ENCODE results near the gene TOPBP1.

The TOPBP1 gene

GRCh38 chr3:133608388-133608787 is 53.4 kb downstream of the TOPBP1 start:
- no peak for DNase-seq (ENCODE audit: low read depth in 2 of 2)

GRCh38 chr3:133607816-133608215 is 53.9 kb downstream of the TOPBP1 start:
- no peak for DNase-seq (ENCODE audit: low read depth in 2 of 2)

GRCh38 chr3:133606902-133607301 is 54.8 kb downstream of the TOPBP1 start:
- no peak for DNase-seq (ENCODE audit: low read depth in 2 of 2)

GRCh38 chr3:133606342-133606741 is 55.4 kb downstream of the TOPBP1 start:
- no peak for DNase-seq (ENCODE audit: low read depth in 2 of 2)

- DNase-seq (ENCODE audit: low read depth in 2 of 2): no peak
Measured at GRCh38 chr3:133600572-133601081, 61.1 kb downstream of the TOPBP1 start.

GRCh38 chr3:133599280-133599679 is 62.5 kb downstream of the TOPBP1 start:
- DNase-seq (ENCODE audit: low read depth in 2 of 2): no peak

- no peak for DNase-seq (ENCODE audit: low read depth in 2 of 2)
Measured at GRCh38 chr3:133598405-133598804, 63.3 kb downstream of the TOPBP1 start.

- DNase-seq (ENCODE audit: low read depth in 2 of 2): no peak
Measured at GRCh38 chr3:133595341-133595740, 66.4 kb downstream of the TOPBP1 start.

GRCh38 chr3:133593243-133593642 is 68.5 kb downstream of the TOPBP1 start:
- no peak for DNase-seq (ENCODE audit: low read depth in 2 of 2)

GRCh38 chr3:133592843-133593242 is 68.9 kb downstream of the TOPBP1 start:
- no peak for DNase-seq (ENCODE audit: low read depth in 2 of 2)

- no peak for DNase-seq (ENCODE audit: low read depth in 2 of 2)
Measured at GRCh38 chr3:133591271-133591742, 70.4 kb downstream of the TOPBP1 start.

- DNase-seq (ENCODE audit: low read depth in 2 of 2): no peak
Measured at GRCh38 chr3:133589503-133589902, 72.2 kb downstream of the TOPBP1 start.

GRCh38 chr3:133588784-133589465 is 72.8 kb downstream of the TOPBP1 start:
- DNase-seq (ENCODE audit: low read depth in 2 of 2): no peak

- DNase-seq (ENCODE audit: low read depth in 2 of 2): no peak
Measured at GRCh38 chr3:133588035-133588434, 73.7 kb downstream of the TOPBP1 start.

GRCh38 chr3:133583396-133583795 is 78.3 kb downstream of the TOPBP1 start:
- no peak for DNase-seq (ENCODE audit: low read depth in 2 of 2)

GRCh38 chr3:133578548-133579191 is 83.1 kb downstream of the TOPBP1 start:
- DNase-seq (ENCODE audit: low read depth in 2 of 2): no peak

GRCh38 chr3:133576169-133576568 is 85.6 kb downstream of the TOPBP1 start:
- DNase-seq (ENCODE audit: low read depth in 2 of 2): no peak

GRCh38 chr3:133575086-133575485 is 86.7 kb downstream of the TOPBP1 start:
- no peak for DNase-seq (ENCODE audit: low read depth in 2 of 2)

GRCh38 chr3:133574260-133574881 is 87.4 kb downstream of the TOPBP1 start:
- peak; percentile 41 to 56 for DNase-seq (ENCODE audit: low read depth in 2 of 2)

- DNase-seq (ENCODE audit: low read depth in 2 of 2): no peak
Measured at GRCh38 chr3:133573629-133574194, 88.0 kb downstream of the TOPBP1 start, which contains the start of gene CDV3. Gene CDV3, plus strand, starts transcription at chr3:133573686. Its CDS starts 359 bp downstream, at chr3:133574045.

- peak; percentile 100 for DNase-seq (ENCODE audit: low read depth in 2 of 2)
Measured at GRCh38 chr3:133573054-133573628, 88.6 kb downstream of the TOPBP1 start.

All from stimulated activated CD4-positive, alpha-beta T cell treated with anti-CD3 and anti-CD28 coated beads, Interleukin-12 subunit alpha, Interleukin-12 subunit beta, amount 100 ng/mL, for 24 hours (primary cell).